Caki2 (cell line): ENCODE data around the gene TFRC. TPM values are rescaled to one million over a fixed set of nuclear protein-coding genes. Genes with fewer than 3 reads are reported as not detected.
"Not testable (repeated sequence)": the region's sequence is repeated elsewhere in the genome, so short reads cannot be mapped to it uniquely, and the experiment has no call there.

Source experiments
- DNase-seq: peaks from one replicate; pipeline ENCODE4 v3.0.0-alpha.2; 2015; ENCODE audit warnings: low read depth
- in situ Hi-C: cut with HindIII; loops from 2 replicates; pipeline ENCODE4 v1.10.0; 2016; ENCODE audit warnings: low sequenced_read_pairs, low pct_unique_long_range_greater_than_20kb, mixed read lengths
- total RNA-seq: library from RNA; depleted of rRNA; stranded (reverse); fragments of >200 nt; shearing (Covaris generic); gene quantifications from 2 replicates; pipeline ENCODE4 v1.2.3, GENCODE V29; 2014; ENCODE audit warnings: low replicate concordance; rRNA removed

TFRC gene
- total RNA-seq, result 152 and 172 TPM in 2 replicates

GRCh38 chr3:196081834-196082618, at the start of gene TFRC:
Gene TFRC, minus strand, starts transcription at chr3:196082090. Its CDS starts 4,991 bp downstream, at chr3:196077099.
- in situ Hi-C loops, result no loop called here

DNA sequence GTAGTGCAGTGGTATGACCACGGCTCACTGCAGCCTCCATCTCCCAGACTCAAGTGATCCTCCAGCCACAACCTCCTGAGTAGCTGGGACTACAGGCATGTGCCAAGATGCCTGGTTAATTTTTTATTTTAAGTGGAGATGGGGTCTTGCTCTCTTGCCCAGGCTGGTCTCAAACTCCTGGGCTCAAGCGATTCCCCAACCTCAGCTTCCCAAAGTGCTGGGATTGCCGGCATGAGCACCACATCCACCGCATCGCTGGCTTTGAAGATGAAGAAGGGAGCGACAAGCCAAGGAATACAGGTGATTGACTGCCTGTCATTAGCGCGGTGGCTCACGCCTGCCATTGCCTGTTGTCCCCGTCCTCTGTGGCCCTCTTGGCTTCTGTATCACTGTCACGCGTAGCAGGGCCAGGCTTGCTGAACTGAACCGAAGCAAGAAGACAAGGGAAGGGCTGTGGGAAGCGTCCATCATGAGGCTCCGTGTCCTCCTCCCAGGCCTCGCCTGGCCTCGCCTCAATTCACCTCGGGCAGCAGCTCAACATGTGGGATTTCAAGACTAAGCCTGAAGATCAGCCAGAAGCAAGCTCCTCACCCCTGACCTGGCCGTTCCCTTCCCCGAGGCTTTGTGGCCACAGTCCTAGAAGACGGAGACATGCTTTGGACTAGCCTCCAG, 46.4 kb upstream of the TFRC start:
- in situ Hi-C loops, result no loop called here
- no peak for DNase-seq

More at GRCh38 chr3:196081834-196082618, at the start of gene TFRC:
- peak; percentile 91 for DNase-seq

DNA sequence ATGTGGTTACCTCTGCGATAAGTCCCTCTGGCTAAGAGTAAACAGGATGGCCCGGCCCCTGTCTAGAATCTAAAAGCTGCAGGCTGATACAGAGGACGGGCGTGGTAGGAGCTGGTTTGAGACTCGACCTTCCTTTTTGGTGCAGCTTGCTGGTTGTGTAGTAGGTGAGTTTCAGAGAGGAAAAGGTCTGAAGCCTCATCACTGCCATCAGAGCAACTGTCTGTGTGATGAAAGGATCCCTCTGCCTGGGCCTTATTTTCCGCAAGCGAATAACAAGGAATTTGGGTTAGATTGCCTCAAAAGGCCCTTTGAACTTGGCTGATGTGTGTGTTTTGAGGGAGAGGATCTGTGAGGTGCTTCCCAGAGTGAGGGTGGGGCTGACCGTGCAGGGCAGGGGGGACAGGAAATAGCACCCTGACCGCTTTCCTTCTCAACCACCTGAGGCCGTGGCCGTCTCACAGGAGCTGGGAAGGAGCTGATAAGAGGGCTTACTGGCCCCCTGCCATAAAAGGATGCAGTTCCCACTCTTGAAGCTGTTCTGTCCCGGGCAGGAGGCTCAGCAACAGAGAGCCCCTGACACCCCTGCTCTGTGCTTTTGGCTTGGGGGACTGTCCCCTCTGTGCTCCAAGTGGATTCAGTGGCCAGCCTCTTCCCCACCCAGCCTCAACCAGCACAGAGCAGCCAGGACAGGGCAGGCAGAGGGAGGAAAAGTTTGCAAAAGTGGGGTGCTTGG, 45.6 kb upstream of the TFRC start:
- DNase-seq, result no peak
- in situ Hi-C loops, result no loop called here

- in situ Hi-C loops, result no loop called here
- DNase-seq, result peak; percentile 4
These were observed 42.7 kb upstream of the TFRC start for GRCh38 chr3:196124608-196125007.

- in situ Hi-C loops, result no loop called here
- DNase-seq, result no peak
These were observed 40.8 kb upstream of the TFRC start for GRCh38 chr3:196122688-196123046.

DNA sequence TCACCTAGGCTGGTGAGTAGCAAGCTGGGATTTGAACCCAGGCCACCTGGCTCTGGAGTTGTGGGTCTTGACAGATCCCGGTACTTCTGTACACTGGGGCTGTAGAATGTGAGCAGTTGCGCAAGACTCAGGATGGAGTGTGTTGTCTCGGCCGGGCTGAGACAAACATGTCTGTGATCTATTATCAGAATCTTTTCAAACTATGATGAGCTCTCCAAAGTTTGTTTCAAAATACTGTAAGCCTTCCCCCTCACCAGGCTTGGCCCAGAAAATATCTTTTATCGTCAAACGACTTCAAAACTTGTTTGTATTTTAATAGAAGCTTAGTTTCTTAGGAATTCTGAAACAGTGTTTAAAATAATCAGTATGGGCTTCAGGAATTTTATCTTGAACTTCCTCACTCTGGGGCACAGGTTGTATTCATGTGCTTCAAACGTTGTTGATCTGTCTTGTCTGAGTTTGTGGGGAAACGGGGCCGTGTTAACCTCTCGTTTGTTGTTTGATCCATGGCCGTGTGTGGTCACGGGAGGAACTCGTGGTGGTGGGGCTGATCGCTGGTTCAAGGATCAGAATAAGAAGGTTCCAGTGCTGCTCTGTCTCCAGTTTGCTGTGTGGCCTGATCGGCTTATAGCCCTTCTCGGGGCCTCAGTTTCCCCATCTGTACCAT, 40.3 kb upstream of the TFRC start:
- no peak for DNase-seq
- in situ Hi-C loops, result no loop called here

DNA sequence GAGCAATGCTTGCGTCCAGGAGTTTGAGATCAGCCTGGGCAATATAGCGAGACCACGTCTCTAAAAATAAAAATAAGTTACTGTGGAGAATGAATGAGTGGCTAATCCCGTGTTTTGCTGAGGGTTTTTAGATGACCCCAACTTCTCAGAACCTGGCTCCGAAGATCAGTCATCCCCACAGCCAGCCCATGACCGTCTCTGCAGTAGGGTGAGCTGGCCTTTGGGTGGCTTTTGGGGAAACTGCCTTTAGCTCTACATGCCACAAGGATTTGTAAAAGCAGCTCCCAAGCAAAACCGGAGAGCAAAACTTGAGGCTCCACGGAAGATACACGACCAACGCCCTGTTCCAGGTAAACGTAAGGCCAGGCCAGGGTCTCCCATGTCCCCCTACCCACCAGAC, 39.2 kb upstream of the TFRC start:
- DNase-seq, result no peak
- in situ Hi-C loops, result no loop called here

- in situ Hi-C loops, result no loop called here
These were observed 38.5 kb upstream of the TFRC start for GRCh38 chr3:196120291-196120951.

DNA sequence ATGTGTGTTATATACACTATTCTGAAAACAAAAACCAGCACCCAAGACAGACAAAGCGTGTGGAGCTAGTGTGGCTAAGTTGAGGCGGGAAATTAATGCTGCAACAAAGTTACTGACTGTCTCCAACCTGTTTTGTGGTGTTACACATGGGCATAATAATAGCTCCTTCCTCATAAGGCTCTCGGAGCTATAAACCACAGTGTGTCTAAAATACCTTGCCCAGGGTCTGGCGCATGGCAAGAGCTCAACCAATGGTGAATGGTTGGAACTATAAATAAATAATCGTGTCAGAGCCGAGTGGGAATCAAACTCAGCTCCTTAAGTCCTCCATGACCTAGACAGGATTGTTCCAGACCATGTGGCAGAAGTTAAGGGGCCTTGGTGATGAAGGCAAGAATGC, 35.9 kb upstream of the TFRC start:
- DNase-seq, result no peak
- in situ Hi-C loops, result no loop called here

More at GRCh38 chr3:196120291-196120951, 38.5 kb upstream of the TFRC start:
- DNase-seq, result no peak

- DNase-seq, result no peak
- in situ Hi-C loops, result no loop called here
These were observed 33.8 kb upstream of the TFRC start for GRCh38 chr3:196115678-196116083.

DNA sequence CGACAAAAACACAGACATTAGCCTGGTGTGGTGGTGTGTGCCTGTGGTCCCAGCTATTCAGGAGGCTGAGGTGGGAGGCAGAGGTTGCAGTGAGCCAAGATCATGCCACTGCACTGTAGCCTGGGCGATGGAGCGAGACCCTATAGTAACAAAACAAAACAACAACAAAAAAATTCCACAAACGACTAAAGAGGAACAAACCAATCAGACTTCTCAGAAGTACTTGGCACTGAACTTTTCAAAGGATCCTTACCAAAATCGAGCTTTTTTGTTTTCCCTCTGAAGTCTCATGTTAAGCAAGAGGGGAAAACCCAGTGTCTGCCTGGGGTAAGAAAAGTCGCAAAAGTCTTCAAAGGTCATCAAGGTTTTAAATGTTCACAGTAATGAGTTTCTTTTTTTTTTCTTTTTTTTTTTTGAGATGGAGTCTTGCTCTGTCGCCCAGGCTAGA, 30.1 kb upstream of the TFRC start:
- DNase-seq, result no peak

DNA sequence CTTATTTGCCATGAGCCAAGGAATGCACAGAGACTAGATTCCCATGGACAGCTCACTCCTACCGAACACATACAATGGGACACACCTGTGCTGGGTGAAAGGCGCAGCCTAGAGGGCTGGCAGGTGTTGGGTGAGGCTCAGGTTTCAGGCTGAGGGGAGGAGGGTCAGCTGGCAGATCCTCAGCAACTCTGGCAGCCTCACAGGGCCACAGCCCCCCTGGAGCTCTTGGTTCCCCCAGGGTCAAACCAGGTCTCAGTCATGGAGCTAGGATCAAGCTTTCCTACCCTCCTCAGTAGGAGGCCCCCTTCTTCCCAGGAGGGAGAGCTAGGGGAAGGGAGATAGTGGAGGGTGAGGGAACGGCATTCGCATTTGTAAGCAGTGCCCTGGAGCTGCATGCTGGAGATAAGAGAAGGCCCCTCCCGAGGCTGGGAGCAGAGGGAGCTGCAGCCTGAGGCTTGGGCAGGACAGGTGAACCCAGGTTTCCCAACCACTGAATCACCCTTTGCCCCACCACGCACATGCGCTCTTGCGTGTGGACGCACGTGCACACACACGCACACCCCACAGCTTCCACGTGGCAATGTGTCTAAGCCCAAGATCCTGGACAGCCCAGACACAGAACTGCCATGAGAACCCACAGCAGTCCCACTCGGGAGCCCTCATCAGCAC, 26.3 kb upstream of the TFRC start:
- in situ Hi-C loops, result no loop called here
- no peak for DNase-seq

More for the DNA sequence above, 30.1 kb upstream of the TFRC start:
- in situ Hi-C loops, result no loop called here

DNA sequence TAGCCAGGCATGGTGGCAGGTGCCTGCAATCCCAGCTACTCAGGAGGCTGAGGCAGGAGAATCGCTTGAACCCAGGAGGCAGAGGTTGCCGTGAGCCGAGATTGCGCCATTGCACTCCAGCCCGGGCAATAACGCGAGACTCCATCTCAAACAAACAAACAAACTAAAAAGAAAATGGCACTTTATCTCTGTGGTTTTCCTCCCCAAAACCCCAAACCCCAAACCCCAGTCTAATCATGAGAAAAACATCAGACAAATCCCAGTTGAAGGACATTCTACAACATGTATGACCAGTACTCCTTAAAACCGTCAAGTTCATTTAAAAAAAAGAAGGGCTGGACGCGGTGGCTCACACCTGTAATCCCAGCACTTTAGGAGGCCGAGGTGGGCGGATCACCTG, 22.8 kb upstream of the TFRC start:
- in situ Hi-C loops, DNase-seq: not testable (repeated sequence)

DNA sequence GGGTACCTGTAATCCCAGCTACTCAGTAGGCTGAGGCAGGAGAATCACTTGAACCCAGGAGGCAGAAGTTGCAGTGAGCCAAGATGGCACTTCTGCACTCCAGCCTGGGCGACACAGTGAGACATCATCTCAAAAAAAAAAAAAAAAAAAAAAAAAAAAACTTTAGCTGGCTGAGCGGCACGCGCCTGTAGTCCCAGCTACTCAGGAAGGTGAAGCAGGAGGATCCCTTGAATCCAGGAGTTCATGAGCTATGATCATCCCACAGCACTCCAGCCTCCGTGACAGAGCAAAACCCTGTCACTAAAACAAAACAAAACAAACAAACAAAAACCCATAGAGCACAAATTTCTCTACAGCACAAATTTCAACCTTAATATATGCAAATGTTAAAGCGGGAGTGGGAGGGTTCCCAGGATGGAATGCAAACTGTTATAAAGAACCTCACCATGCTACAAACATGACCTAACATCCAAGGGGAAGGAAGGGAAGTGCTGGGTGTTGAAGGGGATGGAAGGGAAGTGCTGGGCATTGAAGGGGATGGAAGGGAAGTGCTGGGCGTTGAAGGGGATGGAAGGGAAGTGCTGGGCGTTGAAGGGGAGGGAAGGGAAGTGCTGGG, 16.6 kb upstream of the TFRC start:
- in situ Hi-C loops, DNase-seq: not testable (repeated sequence)

DNA sequence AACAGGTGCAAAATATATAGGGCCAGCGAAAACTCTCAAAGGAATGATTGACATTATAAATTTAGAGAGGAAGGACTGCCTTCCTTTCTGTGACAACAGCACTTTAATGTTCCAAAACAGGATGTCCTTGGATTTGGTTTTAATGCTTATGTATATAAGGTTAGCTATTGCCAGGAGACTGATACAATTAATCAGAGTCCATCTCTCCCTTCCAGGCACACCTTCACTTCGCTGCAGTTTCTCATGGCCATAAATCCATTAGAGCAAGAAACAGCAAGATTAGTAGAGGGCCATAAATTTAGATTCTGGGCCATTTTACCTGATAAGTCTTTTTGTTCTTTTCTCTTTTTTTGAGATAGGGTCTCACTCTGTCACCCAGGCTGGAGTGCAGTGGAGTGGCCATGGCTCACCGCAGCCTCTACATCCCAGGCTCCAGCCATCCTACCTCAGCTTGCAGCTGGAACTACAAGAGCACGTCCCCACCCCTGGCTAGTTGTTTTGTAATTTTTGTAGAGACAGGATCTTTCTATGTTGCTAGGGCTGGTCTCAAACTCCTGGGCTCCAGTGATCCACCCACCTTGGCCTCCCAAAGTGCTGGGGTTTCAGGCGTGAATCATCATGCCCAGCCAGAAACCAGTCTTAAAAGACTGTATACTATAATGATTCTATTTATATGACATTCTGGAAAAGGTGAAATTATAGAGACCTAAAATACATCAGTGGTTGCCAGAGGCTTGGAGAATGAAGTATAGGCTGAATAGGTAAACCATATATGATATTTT, 15.7 kb upstream of the TFRC start:
- no peak for DNase-seq
- in situ Hi-C loops, result no loop called here

GRCh38 chr3:196096382-196096953, 14.6 kb upstream of the TFRC start:
- in situ Hi-C loops, result no loop called here
- DNase-seq, result no peak
